ENCODE measurements around the gene REEP3.

DNA sequence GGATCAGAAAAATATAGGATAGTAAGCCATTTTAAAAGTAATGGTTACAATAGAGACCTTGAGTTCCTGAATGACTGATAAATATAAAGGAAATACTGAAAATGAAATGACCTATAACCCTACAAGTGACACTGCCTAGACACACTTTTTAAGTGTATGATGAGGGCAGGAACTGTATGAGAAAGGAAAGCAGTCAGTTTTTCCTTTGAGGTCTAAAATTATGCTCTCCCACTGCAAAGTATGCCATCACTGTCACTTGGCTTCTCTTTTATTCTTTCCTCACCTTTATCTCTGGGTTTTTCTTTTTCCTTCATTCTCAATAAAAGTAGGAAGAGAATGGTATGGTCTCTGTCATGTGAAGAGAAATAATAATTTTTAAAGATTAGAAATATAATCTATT, 13.5 kb downstream of the REEP3 start:
- TF ChIP-seq, protein P1, sequence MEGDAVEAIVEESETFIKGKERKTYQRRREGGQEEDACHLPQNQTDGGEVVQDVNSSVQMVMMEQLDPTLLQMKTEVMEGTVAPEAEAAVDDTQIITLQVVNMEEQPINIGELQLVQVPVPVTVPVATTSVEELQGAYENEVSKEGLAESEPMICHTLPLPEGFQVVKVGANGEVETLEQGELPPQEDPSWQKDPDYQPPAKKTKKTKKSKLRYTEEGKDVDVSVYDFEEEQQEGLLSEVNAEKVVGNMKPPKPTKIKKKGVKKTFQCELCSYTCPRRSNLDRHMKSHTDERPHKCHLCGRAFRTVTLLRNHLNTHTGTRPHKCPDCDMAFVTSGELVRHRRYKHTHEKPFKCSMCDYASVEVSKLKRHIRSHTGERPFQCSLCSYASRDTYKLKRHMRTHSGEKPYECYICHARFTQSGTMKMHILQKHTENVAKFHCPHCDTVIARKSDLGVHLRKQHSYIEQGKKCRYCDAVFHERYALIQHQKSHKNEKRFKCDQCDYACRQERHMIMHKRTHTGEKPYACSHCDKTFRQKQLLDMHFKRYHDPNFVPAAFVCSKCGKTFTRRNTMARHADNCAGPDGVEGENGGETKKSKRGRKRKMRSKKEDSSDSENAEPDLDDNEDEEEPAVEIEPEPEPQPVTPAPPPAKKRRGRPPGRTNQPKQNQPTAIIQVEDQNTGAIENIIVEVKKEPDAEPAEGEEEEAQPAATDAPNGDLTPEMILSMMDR (IDR thresholded peaks at IDR 0.05; ENCODE audit: poor library complexity, severe bottlenecking): no peak
- TF ChIP-seq EZH2 (IDR thresholded peaks at IDR 0.05; ENCODE audit: borderline replicate concordance, insufficient read depth, low read length, poor library complexity, severe bottlenecking) (no peak), TAF1 (IDR thresholded peaks at IDR 0.05; ENCODE audit: low read depth) (no peak), SMC3 (conservative IDR thresholded peaks at IDR 0.05; ENCODE audit: poor library complexity) (no peak), EP300 (conservative IDR thresholded peaks at IDR 0.05; ENCODE audit: poor library complexity, severe bottlenecking) (no peak)
- TF ChIP-seq, protein P2, sequence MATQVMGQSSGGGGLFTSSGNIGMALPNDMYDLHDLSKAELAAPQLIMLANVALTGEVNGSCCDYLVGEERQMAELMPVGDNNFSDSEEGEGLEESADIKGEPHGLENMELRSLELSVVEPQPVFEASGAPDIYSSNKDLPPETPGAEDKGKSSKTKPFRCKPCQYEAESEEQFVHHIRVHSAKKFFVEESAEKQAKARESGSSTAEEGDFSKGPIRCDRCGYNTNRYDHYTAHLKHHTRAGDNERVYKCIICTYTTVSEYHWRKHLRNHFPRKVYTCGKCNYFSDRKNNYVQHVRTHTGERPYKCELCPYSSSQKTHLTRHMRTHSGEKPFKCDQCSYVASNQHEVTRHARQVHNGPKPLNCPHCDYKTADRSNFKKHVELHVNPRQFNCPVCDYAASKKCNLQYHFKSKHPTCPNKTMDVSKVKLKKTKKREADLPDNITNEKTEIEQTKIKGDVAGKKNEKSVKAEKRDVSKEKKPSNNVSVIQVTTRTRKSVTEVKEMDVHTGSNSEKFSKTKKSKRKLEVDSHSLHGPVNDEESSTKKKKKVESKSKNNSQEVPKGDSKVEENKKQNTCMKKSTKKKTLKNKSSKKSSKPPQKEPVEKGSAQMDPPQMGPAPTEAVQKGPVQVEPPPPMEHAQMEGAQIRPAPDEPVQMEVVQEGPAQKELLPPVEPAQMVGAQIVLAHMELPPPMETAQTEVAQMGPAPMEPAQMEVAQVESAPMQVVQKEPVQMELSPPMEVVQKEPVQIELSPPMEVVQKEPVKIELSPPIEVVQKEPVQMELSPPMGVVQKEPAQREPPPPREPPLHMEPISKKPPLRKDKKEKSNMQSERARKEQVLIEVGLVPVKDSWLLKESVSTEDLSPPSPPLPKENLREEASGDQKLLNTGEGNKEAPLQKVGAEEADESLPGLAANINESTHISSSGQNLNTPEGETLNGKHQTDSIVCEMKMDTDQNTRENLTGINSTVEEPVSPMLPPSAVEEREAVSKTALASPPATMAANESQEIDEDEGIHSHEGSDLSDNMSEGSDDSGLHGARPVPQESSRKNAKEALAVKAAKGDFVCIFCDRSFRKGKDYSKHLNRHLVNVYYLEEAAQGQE (IDR thresholded peaks at IDR 0.05; ENCODE audit: borderline replicate concordance): no peak
